Liver (tissue), 9 donors: ENCODE measurements around the gene NR5A1. TPM values are rescaled to one million over a fixed set of nuclear protein-coding genes. Genes with fewer than 3 reads are reported as not detected.

Source experiments
- DNase-seq: peaks from one replicate; pipeline ENCODE4 v3.0.0-alpha.2; 2017; ENCODE audit warnings: low spot score
- H3K27ac ChIP-seq, 2 donors: one replicate each; pipeline ENCODE4 v1.7.0; 2013; ENCODE audit warnings: inconsistent platforms in 2 of 2, low read length in 2 of 2, control low read depth in 1 of 2, low read depth in 1 of 2, mild to moderate bottlenecking in 1 of 2
- H3K27me3 ChIP-seq, 4 donors: one replicate each; pipeline versions ENCODE4 v1.6.1 to v1.7.0; 2013; ENCODE audit warnings: low read length in 3 of 4, inconsistent platforms in 1 of 4, mild to moderate bottlenecking in 1 of 4, moderate library complexity in 1 of 4; ENCODE audit not compliant: control insufficient read depth in 4 of 4, insufficient read depth in 4 of 4
- H3K36me3 ChIP-seq, 4 donors: one replicate each; pipeline versions ENCODE4 v1.6.1 to v1.7.0; 2013; ENCODE audit warnings: low read length in 3 of 4, mild to moderate bottlenecking in 3 of 4, low read depth in 1 of 4, moderate library complexity in 1 of 4; ENCODE audit not compliant: control insufficient read depth in 4 of 4, insufficient read depth in 3 of 4
- H3K4me1 ChIP-seq, 4 donors: one replicate each; pipeline versions ENCODE4 v1.6.1 to v1.7.0; 2013; ENCODE audit warnings: low read length in 3 of 4, mild to moderate bottlenecking in 3 of 4, moderate library complexity in 1 of 4; ENCODE audit not compliant: control insufficient read depth in 4 of 4, insufficient read depth in 4 of 4
- H3K4me3 ChIP-seq, 3 donors: one replicate each; pipeline versions ENCODE4 v1.6.1 to v1.7.0; 2013; ENCODE audit warnings: low read length in 3 of 3, control low read depth in 1 of 3, low read depth in 1 of 3, mild to moderate bottlenecking in 1 of 3
- H3K9ac ChIP-seq, 2 donors: one replicate each; pipeline ENCODE4 v1.7.0; 2013; ENCODE audit warnings: low read length in 2 of 2, mild to moderate bottlenecking in 2 of 2, moderate library complexity in 2 of 2, control low read depth in 1 of 2, low read depth in 1 of 2
- H3K9me3 ChIP-seq, 4 donors: one replicate each; pipeline versions ENCODE4 v1.6.1 to v1.7.0; 2013; ENCODE audit warnings: low read length in 3 of 4; ENCODE audit not compliant: control insufficient read depth in 4 of 4
- ATF3 ChIP-seq: IDR thresholded peaks from 2 replicates; pipeline ENCODE4 v1.6.1; 2016; ENCODE audit warnings: antibody characterized with exemption
- CTCF ChIP-seq: fragments of 150-350 bp; IDR thresholded peaks from 2 replicates; pipeline ENCODE4 v1.5.1; 2017; ENCODE audit warnings: improper control_type of control experiment, low read depth, low read length; ENCODE audit not compliant: missing input control
- HNF4A ChIP-seq, 2 donors: conservative IDR thresholded peaks; 2 replicates each; pipeline ENCODE4 v1.6.1; 2016; ENCODE audit warnings: antibody characterized with exemption in 2 of 2, mild to moderate bottlenecking in 2 of 2
- JUND ChIP-seq, 2 donors: IDR thresholded peaks; 2 replicates each; pipeline ENCODE4 v1.6.1; 2016; ENCODE audit warnings: antibody characterized with exemption in 2 of 2
- RAD21 ChIP-seq, 2 donors: IDR thresholded peaks; 2 replicates each; pipeline ENCODE4 v1.6.1; 2016; ENCODE audit warnings: antibody characterized with exemption in 2 of 2, mild to moderate bottlenecking in 2 of 2
- SP1 ChIP-seq: IDR thresholded peaks from 2 replicates; pipeline ENCODE4 v1.6.1; 2018; ENCODE audit warnings: antibody characterized with exemption, mild to moderate bottlenecking
- TAF1 ChIP-seq: conservative IDR thresholded peaks from 2 replicates; pipeline ENCODE4 v1.6.1; 2016; ENCODE audit warnings: antibody characterized with exemption, mild to moderate bottlenecking
- WGBS: extraction: QIAGEN DNeasy Blood & Tissue Kit; methylation state at CpG from one replicate; pipeline ENCODE4 v1.1.7; 2013; 5-methylcytosine and 5-hydroxymethylcytosine counted together
- polyA plus RNA-seq, 2 donors: library from polyadenylated mRNA; stranded (reverse) in 1 of 2; unstranded in 1 of 2; fragments of 200-250 nt in 1 of 2; fragments of >200 nt in 1 of 2; fragmentation: Nextera tagmentation in 1 of 2; extraction: Ambion mirVana in 1 of 2; gene quantifications; one replicate each; pipeline versions ENCODE4 v1.2.1 to v1.2.3, GENCODE V29; 2013 to 2015
- total RNA-seq, 2 donors: library from RNA; depleted of rRNA; stranded (reverse); fragments of >200 nt; gene quantifications; one replicate each; pipeline ENCODE4 v1.2.3, GENCODE V29; 2014
- TF ChIP-seq, protein P1 (sequence below): IDR thresholded peaks from 2 replicates; pipeline ENCODE4 v1.6.1; 2016; ENCODE audit warnings: antibody characterized with exemption
- donor health status: healthy.
- donor health status: healthy.
- donor health status: healthy.
- donor health status: healthy.
- donor health status: healthy.

The NR5A1 gene
- total and polyA plus RNA-seq, 4 donors, result not detected

GRCh38 chr9:124551472-124552272, 44.5 kb upstream of the NR5A1 start:
- TF ChIP-seq RAD21 (IDR thresholded peaks at IDR 0.05) (peak; percentile 80 to 91), SP1 (no peak), TAF1 (no peak), CTCF (peak; percentile 53), HNF4A (conservative IDR thresholded peaks at IDR 0.05) (no peak)
- Histone ChIP-seq H3K4me3 (no peak overlapping the region), H3K9me3 (no peaks in the 10 kb centered on the region), H3K27me3 (no peaks in the 10 kb centered on the region), H3K36me3 (no peaks in the 10 kb centered on the region), H3K9ac (no peak overlapping the region), H3K4me1 (no peaks in the 10 kb centered on the region), H3K27ac (no peak overlapping the region)
- DNase-seq, result peak; percentile 48
- 41% methylated on average over 4 of the region's 4 CpGs for WGBS

GRCh38 chr9:124550072-124550471, 42.9 kb upstream of the NR5A1 start:
- no peaks in the 10 kb centered on the region for H3K27me3 ChIP-seq
- TF ChIP-seq ATF3, result no peak
- TF ChIP-seq, protein P1, sequence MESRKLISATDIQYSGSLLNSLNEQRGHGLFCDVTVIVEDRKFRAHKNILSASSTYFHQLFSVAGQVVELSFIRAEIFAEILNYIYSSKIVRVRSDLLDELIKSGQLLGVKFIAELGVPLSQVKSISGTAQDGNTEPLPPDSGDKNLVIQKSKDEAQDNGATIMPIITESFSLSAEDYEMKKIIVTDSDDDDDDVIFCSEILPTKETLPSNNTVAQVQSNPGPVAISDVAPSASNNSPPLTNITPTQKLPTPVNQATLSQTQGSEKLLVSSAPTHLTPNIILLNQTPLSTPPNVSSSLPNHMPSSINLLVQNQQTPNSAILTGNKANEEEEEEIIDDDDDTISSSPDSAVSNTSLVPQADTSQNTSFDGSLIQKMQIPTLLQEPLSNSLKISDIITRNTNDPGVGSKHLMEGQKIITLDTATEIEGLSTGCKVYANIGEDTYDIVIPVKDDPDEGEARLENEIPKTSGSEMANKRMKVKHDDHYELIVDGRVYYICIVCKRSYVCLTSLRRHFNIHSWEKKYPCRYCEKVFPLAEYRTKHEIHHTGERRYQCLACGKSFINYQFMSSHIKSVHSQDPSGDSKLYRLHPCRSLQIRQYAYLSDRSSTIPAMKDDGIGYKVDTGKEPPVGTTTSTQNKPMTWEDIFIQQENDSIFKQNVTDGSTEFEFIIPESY, result no peak
- TF ChIP-seq TAF1, result no peak
- no peak for TF ChIP-seq JUND (IDR thresholded peaks at IDR 0.05)
- no peak for DNase-seq
- H3K9me3 ChIP-seq, result no peaks in the 10 kb centered on the region
- no peaks in the 10 kb centered on the region for H3K4me1 ChIP-seq
- H3K27ac ChIP-seq, result no peak overlapping the region
- H3K9ac ChIP-seq, result no peak overlapping the region
- no peaks in the 10 kb centered on the region for H3K36me3 ChIP-seq
- no peak overlapping the region for H3K4me3 ChIP-seq
- 95% methylated on average over 2 of the region's 2 CpGs for WGBS

DNA sequence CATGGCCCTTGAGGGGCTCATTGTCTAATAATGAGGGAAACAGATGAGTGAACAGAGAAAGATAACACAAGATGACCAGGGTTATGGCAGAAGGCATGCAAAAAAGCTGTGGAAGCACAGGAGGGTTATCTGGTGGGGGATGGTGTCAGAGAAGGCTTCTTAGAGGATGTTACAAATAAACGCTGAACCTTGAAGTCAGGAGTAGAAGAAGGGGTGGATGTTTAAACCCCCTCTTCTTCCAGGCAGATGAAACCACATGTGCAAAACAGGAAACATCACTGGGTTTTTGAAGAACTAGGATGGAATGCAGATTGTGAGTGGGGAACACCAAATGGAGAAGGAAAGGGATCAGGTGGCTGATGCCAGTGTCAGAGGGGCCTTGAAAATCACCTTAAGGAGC, 41.8 kb upstream of the NR5A1 start:
- Histone ChIP-seq H3K9ac (no peak overlapping the region), H3K36me3 (no peaks in the 10 kb centered on the region), H3K4me3 (no peak overlapping the region), H3K27me3 (no peaks in the 10 kb centered on the region), H3K27ac (no peak overlapping the region), H3K4me1 (no peaks in the 10 kb centered on the region), H3K9me3 (no peaks in the 10 kb centered on the region)
- WGBS, result 69% methylated on average over 1 of the region's 1 CpG
- DNase-seq, result no peak
- TF ChIP-seq ATF3 (no peak), JUND (IDR thresholded peaks at IDR 0.05) (no peak)
